KMS-11 (cell line): Measurements from ENCODE around the gene KANSL1.

Experiments used
- H2AFZ ChIP-seq: fragments of 200-600 bp; sonication (generic); 2 replicates; pipeline ENCODE4 v1.6.1; 2016; ENCODE audit warnings: antibody characterized with exemption, mixed run types, low read depth
- H3K27ac ChIP-seq: fragments of 200-600 bp; sonication (generic); 2 replicates; pipeline ENCODE4 v1.6.1; 2016; ENCODE audit warnings: mild to moderate bottlenecking, mixed run types
- H3K27me3 ChIP-seq: fragments of 200-600 bp; sonication (generic); 2 replicates; pipeline ENCODE4 v1.6.1; 2017; ENCODE audit warnings: mild to moderate bottlenecking, low read depth, mixed run types, moderate library complexity; ENCODE audit not compliant: insufficient read depth
- H3K36me3 ChIP-seq: fragments of 200-600 bp; sonication (generic); 2 replicates; pipeline ENCODE4 v1.6.1; 2017; ENCODE audit warnings: mild to moderate bottlenecking, mixed run types; ENCODE audit not compliant: insufficient read depth
- H3K4me1 ChIP-seq: fragments of 200-600 bp; sonication (generic); 2 replicates; pipeline ENCODE4 v1.6.1; 2016; ENCODE audit warnings: mild to moderate bottlenecking, low read depth, mixed run types; ENCODE audit not compliant: poor library complexity, severe bottlenecking
- H3K4me2 ChIP-seq: fragments of 200-600 bp; sonication (generic); 2 replicates; pipeline ENCODE4 v1.7.0; 2016; ENCODE audit warnings: mild to moderate bottlenecking, mixed run types
- H3K4me3 ChIP-seq: fragments of 200-600 bp; sonication (generic); IDR thresholded peaks from 2 replicates; pipeline ENCODE4 v1.6.1; 2017; ENCODE audit warnings: low read depth, low read length, mixed read lengths; ENCODE audit not compliant: insufficient read depth
- H3K79me2 ChIP-seq: fragments of 200-600 bp; sonication (generic); 2 replicates; pipeline ENCODE4 v1.6.1; 2016; ENCODE audit warnings: low read depth, mixed run types; ENCODE audit not compliant: insufficient read depth
- H3K9ac ChIP-seq: fragments of 200-600 bp; sonication (generic); 2 replicates; pipeline ENCODE4 v1.6.1; 2016; ENCODE audit warnings: mild to moderate bottlenecking, mixed run types
- H4K20me1 ChIP-seq: fragments of 200-600 bp; sonication (generic); 2 replicates; pipeline ENCODE4 v1.6.1; 2016; ENCODE audit warnings: mild to moderate bottlenecking, mixed run types; ENCODE audit not compliant: insufficient read depth
- TF ChIP-seq, protein P1 (sequence below): fragments of 200-600 bp; sonication (generic); conservative IDR thresholded peaks from 2 replicates; pipeline ENCODE4 v1.6.1; 2017; ENCODE audit warnings: low read depth, mild to moderate bottlenecking, antibody characterized with exemption, low read length, moderate library complexity, mixed read lengths

Gene KANSL1

DNA sequence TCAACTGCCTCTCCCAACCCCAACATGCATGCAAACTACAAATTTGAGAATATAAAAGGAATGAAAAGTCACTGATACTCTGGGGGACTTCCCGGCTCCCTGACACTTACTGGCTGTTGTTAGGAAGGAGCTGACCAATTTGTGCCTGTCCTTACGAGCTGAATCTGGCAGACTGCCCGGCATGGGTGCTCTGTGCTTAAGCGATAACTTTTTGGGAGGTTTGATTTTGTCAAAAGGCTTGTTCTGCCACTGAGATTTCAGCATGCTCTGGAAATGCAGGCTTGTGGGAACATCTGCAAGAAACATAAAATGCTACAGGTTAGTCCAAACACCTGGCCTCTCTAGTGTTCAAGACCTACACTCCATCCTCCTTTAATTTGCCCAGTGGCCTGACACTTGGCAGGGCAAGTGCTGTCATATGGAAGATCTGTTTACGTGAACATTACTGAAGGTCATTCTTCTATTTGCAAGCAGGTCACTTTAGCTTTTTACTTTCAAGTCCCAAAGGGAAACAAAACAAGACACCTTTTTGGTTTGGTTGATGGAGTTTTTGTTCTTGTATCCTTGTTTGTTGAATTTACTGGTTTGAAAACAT lies 153.5 kb downstream of the KANSL1 start:
- Histone ChIP-seq H3K27ac (no peak overlapping the region), H4K20me1 (no peaks in the 10 kb centered on the region), H3K4me3 (no peak overlapping the region), H3K36me3 (no peaks in the 10 kb centered on the region), H3K9ac (no peak overlapping the region), H3K4me1 (peaks cover 62% of the 10 kb centered on the region), H3K79me2 (0 out of 2 replicates have a peak, but pooled peaks cover 3% of the 10 kb centered on the region), H2AFZ (no peak overlapping the region), H3K4me2 (no peak overlapping the region), H3K27me3 (no peaks in the 10 kb centered on the region)
- TF ChIP-seq, protein P1, sequence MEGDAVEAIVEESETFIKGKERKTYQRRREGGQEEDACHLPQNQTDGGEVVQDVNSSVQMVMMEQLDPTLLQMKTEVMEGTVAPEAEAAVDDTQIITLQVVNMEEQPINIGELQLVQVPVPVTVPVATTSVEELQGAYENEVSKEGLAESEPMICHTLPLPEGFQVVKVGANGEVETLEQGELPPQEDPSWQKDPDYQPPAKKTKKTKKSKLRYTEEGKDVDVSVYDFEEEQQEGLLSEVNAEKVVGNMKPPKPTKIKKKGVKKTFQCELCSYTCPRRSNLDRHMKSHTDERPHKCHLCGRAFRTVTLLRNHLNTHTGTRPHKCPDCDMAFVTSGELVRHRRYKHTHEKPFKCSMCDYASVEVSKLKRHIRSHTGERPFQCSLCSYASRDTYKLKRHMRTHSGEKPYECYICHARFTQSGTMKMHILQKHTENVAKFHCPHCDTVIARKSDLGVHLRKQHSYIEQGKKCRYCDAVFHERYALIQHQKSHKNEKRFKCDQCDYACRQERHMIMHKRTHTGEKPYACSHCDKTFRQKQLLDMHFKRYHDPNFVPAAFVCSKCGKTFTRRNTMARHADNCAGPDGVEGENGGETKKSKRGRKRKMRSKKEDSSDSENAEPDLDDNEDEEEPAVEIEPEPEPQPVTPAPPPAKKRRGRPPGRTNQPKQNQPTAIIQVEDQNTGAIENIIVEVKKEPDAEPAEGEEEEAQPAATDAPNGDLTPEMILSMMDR = no peak

- Histone ChIP-seq H3K36me3 (no peaks in the 10 kb centered on the region), H3K79me2 (0 out of 2 replicates have a peak, but pooled peaks cover 3% of the 10 kb centered on the region), H3K27me3 (no peaks in the 10 kb centered on the region), H2AFZ (no peak overlapping the region), H3K27ac (no peak overlapping the region), H3K4me3 (no peak overlapping the region), H3K4me2 (no peak overlapping the region), H3K4me1 (peaks cover 59% of the 10 kb centered on the region), H4K20me1 (no peaks in the 10 kb centered on the region), H3K9ac (no peak overlapping the region)
- TF ChIP-seq, protein P1 = no peak
Measured at GRCh38 chr17:46038937-46039336, 154.3 kb downstream of the KANSL1 start.

GRCh38 chr17:46038414-46038813 lies 154.8 kb downstream of the KANSL1 start:
- H3K27ac ChIP-seq = no peak overlapping the region
- no peaks in the 10 kb centered on the region for H3K27me3 ChIP-seq
- H3K79me2 ChIP-seq = no peaks in the 10 kb centered on the region
- peaks cover 58% of the 10 kb centered on the region for H3K4me1 ChIP-seq
- TF ChIP-seq, protein P1 = no peak
- H3K9ac ChIP-seq = no peak overlapping the region
- H3K36me3 ChIP-seq = no peaks in the 10 kb centered on the region
- no peak overlapping the region for H3K4me2 ChIP-seq
- no peak overlapping the region for H3K4me3 ChIP-seq
- H4K20me1 ChIP-seq = no peaks in the 10 kb centered on the region
- no peak overlapping the region for H2AFZ ChIP-seq

DNA sequence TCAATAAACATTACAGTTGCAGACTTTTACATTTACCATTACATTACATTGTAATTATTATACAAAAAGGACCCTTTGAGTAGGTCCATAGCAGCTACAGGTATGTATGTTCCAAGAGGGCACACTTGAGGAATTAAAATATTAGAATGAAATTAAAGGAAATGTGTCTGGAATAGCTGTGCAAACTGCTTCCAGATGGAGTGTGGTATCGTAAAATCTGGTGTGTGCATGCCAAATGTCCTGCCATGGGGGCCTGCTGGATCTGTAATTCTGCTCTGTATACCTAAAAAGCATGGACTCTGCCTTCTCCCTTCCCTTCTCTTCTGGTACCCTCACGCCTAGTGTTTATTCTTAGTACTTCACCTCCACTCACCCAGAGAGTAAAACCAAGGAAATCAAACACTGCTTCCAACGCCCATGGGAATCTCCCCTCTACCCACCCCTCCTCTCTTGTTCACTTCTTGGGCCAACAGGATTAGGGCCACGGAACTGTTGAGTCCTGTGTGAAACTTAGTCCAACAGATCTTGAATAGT lies 155.4 kb downstream of the KANSL1 start:
- H3K4me3 ChIP-seq = no peak overlapping the region
- peaks cover 58% of the 10 kb centered on the region for H3K4me1 ChIP-seq
- no peaks in the 10 kb centered on the region for H3K36me3 ChIP-seq
- no peaks in the 10 kb centered on the region for H3K27me3 ChIP-seq
- no peaks in the 10 kb centered on the region for H4K20me1 ChIP-seq
- H2AFZ ChIP-seq = no peak overlapping the region
- no peak overlapping the region for H3K9ac ChIP-seq
- H3K79me2 ChIP-seq = no peaks in the 10 kb centered on the region
- no peak overlapping the region; the same call in 1 of the 2 replicates for H3K27ac ChIP-seq
- H3K4me2 ChIP-seq = no peak overlapping the region
- TF ChIP-seq, protein P1 = no peak
